Thoracic aorta (tissue), 2 donors: ENCODE results near the gene EPHB6. TPM values are rescaled to one million over a fixed set of nuclear protein-coding genes. Genes with fewer than 3 reads are reported as not detected.

Experiments used
- ATAC-seq: fragments of 150-250 bp; one replicate; pipeline ENCODE4 v1.8.0; 2017; ENCODE audit warnings: low read depth; ENCODE audit not compliant: insufficient number of reproducible peaks, low FRiP score
- DNase-seq: peaks from one replicate; pipeline ENCODE4 v3.0.0-alpha.2; 2020; ENCODE audit warnings: low spot score
- H3K27ac ChIP-seq, 2 donors: fragments of 200-600 bp; sonication (generic); 1 replicate in 1 of 2; 2 replicates in 1 of 2; pipeline ENCODE4 v1.5.1; 2016; ENCODE audit warnings: mild to moderate bottlenecking in 2 of 2, moderate library complexity in 2 of 2
- H3K27me3 ChIP-seq: fragments of 200-600 bp; sonication (generic); replicated peaks from 2 replicates; pipeline ENCODE4 v1.6.0; 2016; ENCODE audit warnings: mild to moderate bottlenecking; ENCODE audit not compliant: insufficient read depth
- H3K36me3 ChIP-seq: fragments of 200-600 bp; sonication (generic); one replicate; pipeline ENCODE4 v1.5.1; 2016
- H3K4me1 ChIP-seq, 2 donors: fragments of 200-600 bp; sonication (generic); 1 replicate in 1 of 2; 2 replicates in 1 of 2; pipeline versions ENCODE4 v1.5.1 to v1.6.0; 2016; ENCODE audit warnings: low read depth in 2 of 2, mild to moderate bottlenecking in 1 of 2; ENCODE audit not compliant: control insufficient read depth in 1 of 2
- H3K4me3 ChIP-seq: fragments of 200-600 bp; sonication (generic); 2 replicates; pipeline ENCODE4 v1.5.1; 2016; ENCODE audit warnings: mild to moderate bottlenecking
- H3K9me3 ChIP-seq: fragments of 200-600 bp; sonication (generic); 2 replicates; pipeline ENCODE4 v1.5.1; 2016
- CTCF ChIP-seq: fragments of 200-600 bp; sonication (generic); IDR thresholded peaks from one replicate; pipeline ENCODE4 v1.5.1; 2019; ENCODE audit warnings: antibody characterized with exemption
- total RNA-seq, 2 donors: library from RNA; depleted of rRNA; stranded (reverse); fragments of >200 nt; gene quantifications; one replicate each; pipeline versions ENCODE4 v1.1.0 to v1.2.3, GENCODE V29; 2016

EPHB6 gene
- total RNA-seq, 2 donors from 2014 or later, result 25.3 to 30.5 TPM

GRCh38 chr7:142881586-142882337 is 26.9 kb downstream of the EPHB6 start:
- no peaks in the 10 kb centered on the region for H3K36me3 ChIP-seq
- ATAC-seq (no peak), DNase-seq (no peak)
- H3K27me3 ChIP-seq, result no peaks in the 10 kb centered on the region
- H3K4me3 ChIP-seq, result no peak overlapping the region
- H3K27ac ChIP-seq, result no peak overlapping the region
- H3K4me1 ChIP-seq, result peaks cover 0 to 5% of the 10 kb centered on the region in 2 donors
- H3K9me3 ChIP-seq, result no peaks in the 10 kb centered on the region
- TF ChIP-seq CTCF, result no peak

GRCh38 chr7:142882338-142882678 is 27.4 kb downstream of the EPHB6 start:
- ATAC-seq, result no peak

GRCh38 chr7:142883145-142883544 is 28.3 kb downstream of the EPHB6 start:
- ATAC-seq (no peak), DNase-seq (no peak)
- H3K9me3 ChIP-seq, result no peaks in the 10 kb centered on the region
- H3K27ac ChIP-seq, result no peak overlapping the region
- no peak overlapping the region for H3K4me3 ChIP-seq
- H3K27me3 ChIP-seq, result no peaks in the 10 kb centered on the region
- no peaks in the 10 kb centered on the region for H3K36me3 ChIP-seq
- H3K4me1 ChIP-seq, result peaks cover 0 to 5% of the 10 kb centered on the region in 2 donors
- TF ChIP-seq CTCF, result no peak

More at GRCh38 chr7:142882338-142882678, 27.4 kb downstream of the EPHB6 start:
- DNase-seq, result no peak
- Histone ChIP-seq H3K36me3 (no peaks in the 10 kb centered on the region), H3K4me1 (peaks cover 0 to 5% of the 10 kb centered on the region in 2 donors), H3K27me3 (no peaks in the 10 kb centered on the region), H3K9me3 (no peaks in the 10 kb centered on the region), H3K4me3 (no peak overlapping the region), H3K27ac (no peak overlapping the region)
- TF ChIP-seq CTCF, result no peak

DNA sequence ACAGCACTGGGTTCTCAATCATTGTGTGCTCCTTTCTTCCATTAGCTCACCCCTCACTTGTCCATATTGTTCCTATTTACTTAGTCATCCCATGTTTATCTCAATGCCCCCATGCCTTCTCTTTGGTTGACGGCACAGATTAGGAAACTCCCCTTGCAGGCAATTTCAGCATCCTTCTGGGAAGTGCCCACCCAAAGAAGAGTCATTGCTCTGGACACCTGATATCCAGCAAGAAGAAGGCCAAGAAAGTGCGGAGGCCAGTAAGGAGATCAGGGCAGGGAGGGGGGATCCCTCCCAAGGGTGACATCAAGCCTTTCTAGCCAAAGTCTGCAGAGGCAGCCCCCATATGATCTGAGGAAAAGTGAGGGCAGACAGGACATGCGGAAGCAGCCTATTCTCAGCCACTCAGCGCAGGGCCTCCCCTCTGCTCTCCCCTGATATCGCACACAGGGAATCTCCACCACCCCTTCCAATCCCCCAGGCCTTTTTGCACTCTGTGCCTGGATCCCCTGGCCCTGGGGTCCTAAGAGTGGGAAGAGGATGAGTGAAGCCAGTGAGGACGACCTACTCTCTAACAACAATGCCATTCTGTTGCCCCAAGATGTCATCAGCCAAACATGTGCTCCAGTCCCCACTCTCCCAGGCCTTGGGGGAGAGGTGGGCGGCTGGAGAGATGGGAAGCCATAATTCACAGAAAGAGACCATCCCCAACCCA is 28.9 kb downstream of the EPHB6 start:
- ATAC-seq (no peak), DNase-seq (no peak)
- peaks cover 0 to 5% of the 10 kb centered on the region in 2 donors for H3K4me1 ChIP-seq
- H3K9me3 ChIP-seq, result no peaks in the 10 kb centered on the region
- H3K36me3 ChIP-seq, result no peaks in the 10 kb centered on the region
- no peak for TF ChIP-seq CTCF
- no peaks in the 10 kb centered on the region for H3K27me3 ChIP-seq
- H3K27ac ChIP-seq, result no peak overlapping the region
- no peak overlapping the region for H3K4me3 ChIP-seq

GRCh38 chr7:142884286-142884640 is 29.4 kb downstream of the EPHB6 start:
- no peak overlapping the region for H3K4me3 ChIP-seq
- no peak for ATAC-seq
- no peak for TF ChIP-seq CTCF

More at GRCh38 chr7:142884286-142884640, 29.4 kb downstream of the EPHB6 start:
- Histone ChIP-seq H3K4me1 (peaks cover 0 to 5% of the 10 kb centered on the region in 2 donors), H3K27ac (no peak overlapping the region), H3K9me3 (no peaks in the 10 kb centered on the region), H3K36me3 (no peaks in the 10 kb centered on the region), H3K27me3 (no peaks in the 10 kb centered on the region)
- DNase-seq, result no peak
